ENCODE data around the gene CACNA1I.

DNA sequence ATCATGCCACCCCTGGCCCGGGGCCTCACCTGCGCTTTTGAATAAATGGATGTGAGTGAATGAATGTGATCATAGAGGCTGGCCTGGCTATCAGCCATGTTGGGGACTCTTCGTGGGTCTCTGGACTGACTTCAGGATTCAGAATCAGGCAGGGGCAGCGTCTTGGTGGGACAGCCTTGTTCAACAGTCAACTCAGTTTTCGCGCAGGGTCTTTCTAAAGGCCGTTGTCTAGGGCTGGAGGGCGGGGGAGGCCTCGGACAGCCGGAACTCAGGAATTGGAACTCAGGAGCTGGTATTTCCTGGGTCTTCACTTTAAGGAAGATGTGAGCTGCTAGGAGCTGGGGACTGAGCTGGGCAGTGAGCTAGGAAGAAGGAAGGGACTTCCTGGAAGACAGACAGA lies 146.0 kb downstream of the CACNA1I start:
- TF ChIP-seq, protein P1, sequence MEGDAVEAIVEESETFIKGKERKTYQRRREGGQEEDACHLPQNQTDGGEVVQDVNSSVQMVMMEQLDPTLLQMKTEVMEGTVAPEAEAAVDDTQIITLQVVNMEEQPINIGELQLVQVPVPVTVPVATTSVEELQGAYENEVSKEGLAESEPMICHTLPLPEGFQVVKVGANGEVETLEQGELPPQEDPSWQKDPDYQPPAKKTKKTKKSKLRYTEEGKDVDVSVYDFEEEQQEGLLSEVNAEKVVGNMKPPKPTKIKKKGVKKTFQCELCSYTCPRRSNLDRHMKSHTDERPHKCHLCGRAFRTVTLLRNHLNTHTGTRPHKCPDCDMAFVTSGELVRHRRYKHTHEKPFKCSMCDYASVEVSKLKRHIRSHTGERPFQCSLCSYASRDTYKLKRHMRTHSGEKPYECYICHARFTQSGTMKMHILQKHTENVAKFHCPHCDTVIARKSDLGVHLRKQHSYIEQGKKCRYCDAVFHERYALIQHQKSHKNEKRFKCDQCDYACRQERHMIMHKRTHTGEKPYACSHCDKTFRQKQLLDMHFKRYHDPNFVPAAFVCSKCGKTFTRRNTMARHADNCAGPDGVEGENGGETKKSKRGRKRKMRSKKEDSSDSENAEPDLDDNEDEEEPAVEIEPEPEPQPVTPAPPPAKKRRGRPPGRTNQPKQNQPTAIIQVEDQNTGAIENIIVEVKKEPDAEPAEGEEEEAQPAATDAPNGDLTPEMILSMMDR (IDR thresholded peaks at IDR 0.05; ENCODE audit: insufficient read depth, low read length, poor library complexity, severe bottlenecking), result no peak
- no peak for TF ChIP-seq EZH2phosphoT487 (conservative IDR thresholded peaks at IDR 0.05; ENCODE audit: low read length)

All from SU-DHL-6 (cell line).